HFF-Myc (cell line): ENCODE data around the gene ZDHHC11.

ENCODE experiments used
- DNase-seq: peaks from one replicate; pipeline ENCODE4 v3.0.0-alpha.2; 2011; ENCODE audit warnings: low read depth; ENCODE audit errors: extremely low read depth
- H3K4me3 ChIP-seq: replicated peaks from 2 replicates; pipeline ENCODE4 v1.5.1; 2011; ENCODE audit warnings: low read depth, mild to moderate bottlenecking, control low read depth, low read length
- CTCF ChIP-seq: IDR thresholded peaks from 2 replicates; pipeline ENCODE4 v1.5.1; 2012; ENCODE audit warnings: mild to moderate bottlenecking, low read depth, low read length, control low read depth; ENCODE audit errors: missing control alignments

The ZDHHC11 gene

DNA sequence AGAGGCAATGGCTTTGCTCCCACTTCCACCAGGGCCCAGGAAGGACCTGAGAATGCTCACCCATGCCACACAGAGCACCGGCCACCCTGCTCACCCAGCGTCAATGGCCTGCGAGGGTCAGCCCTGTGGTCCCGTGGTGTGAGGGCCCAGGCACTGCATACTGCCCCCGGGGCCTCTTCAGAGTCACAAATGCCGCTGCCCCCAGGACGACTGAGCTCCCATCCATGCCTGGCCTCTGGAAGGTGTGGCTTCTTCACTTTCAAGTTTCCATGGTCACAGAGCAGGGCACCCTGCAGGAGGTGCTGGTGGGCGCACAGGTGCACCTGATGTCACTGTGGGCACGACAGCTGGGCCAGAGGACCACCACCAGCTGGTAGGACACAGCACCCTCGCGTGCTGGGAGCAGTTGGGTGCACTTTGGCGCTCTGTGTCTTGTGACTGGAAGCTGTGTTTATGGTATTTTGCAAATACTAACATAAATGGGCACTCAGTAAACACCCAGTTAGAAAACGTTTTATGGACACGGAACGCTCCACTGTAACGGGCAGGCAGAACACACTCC lies 12.5 kb upstream of the ZDHHC11 start:
- no peak for TF ChIP-seq CTCF
- no peak for DNase-seq
- H3K4me3 ChIP-seq = no peak overlapping the region

DNA sequence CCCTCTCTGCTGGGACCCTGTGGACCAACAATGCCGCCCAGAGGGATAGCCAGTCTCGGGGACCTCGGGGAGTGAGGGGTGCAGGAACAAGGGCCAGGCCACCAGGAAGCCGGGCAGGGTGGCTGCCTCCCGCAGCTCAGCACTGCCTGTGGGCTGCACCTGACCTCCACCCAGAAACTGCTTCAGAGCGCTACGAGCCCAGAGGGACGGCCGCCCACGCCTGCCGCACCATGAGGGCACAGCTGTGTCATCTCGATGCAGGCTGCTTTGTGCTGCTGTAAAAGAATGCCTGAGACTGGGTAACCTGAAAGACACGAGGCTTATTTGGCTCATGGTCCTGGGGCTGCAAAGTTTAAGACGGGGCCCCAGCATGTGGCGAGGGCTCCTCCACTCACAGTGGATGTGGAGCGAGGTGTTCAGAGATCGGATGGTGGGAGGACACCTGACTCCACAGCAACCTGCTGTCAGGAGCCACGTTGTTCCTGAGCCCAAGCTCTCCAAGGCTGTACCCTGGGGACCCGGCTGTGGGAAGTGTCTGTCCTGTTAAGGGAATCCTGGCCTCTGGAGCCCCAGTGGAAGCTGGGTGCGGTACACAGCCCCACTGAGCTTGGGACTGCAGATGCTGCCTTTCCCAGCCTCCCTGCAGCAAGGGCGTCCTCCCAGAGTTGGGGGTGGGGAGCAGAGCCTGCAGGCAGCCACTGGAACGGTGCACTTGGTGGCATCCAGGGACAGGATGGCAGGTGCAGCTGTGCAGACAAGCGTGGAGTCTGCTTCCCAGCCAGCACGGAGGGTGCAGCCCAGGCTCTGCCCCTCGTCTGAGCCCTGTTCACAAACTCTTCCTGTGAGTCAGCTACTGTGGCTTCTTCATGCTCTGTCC lies 11.8 kb upstream of the ZDHHC11 start:
- TF ChIP-seq CTCF = no peak
- no peak for DNase-seq
- H3K4me3 ChIP-seq = no peak overlapping the region

GRCh38 chr5:861442-862366 lies 10.9 kb upstream of the ZDHHC11 start:
- no peak for TF ChIP-seq CTCF
- DNase-seq = no peak
- H3K4me3 ChIP-seq = no peak overlapping the region

DNA sequence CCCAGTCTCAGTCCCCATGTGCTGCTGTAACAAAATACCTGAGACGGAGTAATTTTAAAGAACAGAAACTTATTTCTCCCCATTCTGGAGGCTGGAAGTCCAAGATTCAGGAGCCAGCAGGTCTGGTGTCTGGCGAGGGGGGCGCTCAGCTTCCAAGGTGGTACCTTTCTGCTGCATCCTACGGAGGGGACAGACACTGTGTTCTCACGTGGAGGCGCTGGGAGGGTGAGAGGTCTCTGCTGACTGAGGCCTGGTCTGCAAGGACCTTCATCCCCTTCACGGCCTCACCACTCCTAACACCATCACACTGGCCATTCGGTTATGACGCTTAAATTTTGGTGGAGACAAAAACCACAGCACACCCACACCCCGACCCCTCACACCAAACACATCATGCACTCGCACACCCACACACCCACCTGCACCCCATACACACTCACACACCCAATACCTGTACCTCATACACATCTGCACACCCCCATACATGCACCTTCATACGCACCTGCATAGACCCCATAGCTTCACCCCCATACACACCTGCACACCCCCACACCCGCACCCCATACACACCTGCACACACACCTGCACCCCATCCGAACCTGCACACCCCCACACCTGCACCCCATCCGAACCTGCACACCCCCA lies 9.8 kb upstream of the ZDHHC11 start:
- DNase-seq = no peak
- no peak for TF ChIP-seq CTCF
- no peak overlapping the region for H3K4me3 ChIP-seq

- H3K4me3 ChIP-seq = no peak overlapping the region
- no peak for DNase-seq
- no peak for TF ChIP-seq CTCF
These were observed 9.1 kb upstream of the ZDHHC11 start for GRCh38 chr5:859798-860296.

DNA sequence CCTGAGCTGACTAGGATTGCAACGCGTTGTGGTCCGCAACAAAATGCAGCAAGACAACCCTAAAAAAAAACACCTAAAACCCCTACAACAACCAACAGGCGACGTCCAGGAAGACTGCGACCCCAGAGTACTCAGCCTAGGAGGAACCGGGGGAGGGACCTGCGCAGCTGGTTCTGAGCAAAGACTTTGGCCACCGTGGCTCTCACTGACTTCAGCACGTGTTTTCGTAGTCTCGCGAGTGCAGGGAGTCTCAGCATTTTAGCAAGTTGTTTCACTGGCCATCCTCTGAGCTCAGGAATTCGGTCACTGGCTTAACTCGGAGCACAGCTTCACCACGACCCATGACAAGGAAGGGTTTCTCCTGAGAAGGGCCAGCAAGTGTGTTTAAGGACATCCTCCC lies 8.6 kb upstream of the ZDHHC11 start:
- no peak for TF ChIP-seq CTCF
- H3K4me3 ChIP-seq = no peak overlapping the region
- no peak for DNase-seq
